Progenitor cell of endocrine pancreas (in vitro differentiated cells): ENCODE data around the gene VIPR1. TPM values are rescaled to one million over a fixed set of nuclear protein-coding genes. Genes with fewer than 3 reads are reported as not detected.

ENCODE experiments used
- DNase-seq: peaks from one replicate; pipeline ENCODE4 v3.0.0; 2021; ENCODE audit warnings: low spot score; ENCODE audit not compliant: unreplicated experiment
- H3K27ac Mint-ChIP-seq: 2 replicates; pipeline ENCODE4 v1.8.0; 2021; ENCODE audit warnings: mild to moderate bottlenecking, moderate library complexity, mixed read lengths
- H3K27me3 Mint-ChIP-seq: 2 replicates; pipeline ENCODE4 v1.8.0; 2021; ENCODE audit warnings: mixed read lengths
- H3K36me3 Mint-ChIP-seq: 2 replicates; pipeline ENCODE4 v1.8.0; 2022; ENCODE audit warnings: mixed read lengths; ENCODE audit not compliant: insufficient read depth
- H3K4me1 Mint-ChIP-seq: 2 replicates; pipeline ENCODE4 v1.8.0; 2021; ENCODE audit warnings: low read depth, mixed read lengths
- H3K4me3 Mint-ChIP-seq: 2 replicates; pipeline ENCODE4 v1.8.0; 2021; ENCODE audit warnings: low read depth, mild to moderate bottlenecking, moderate library complexity, mixed read lengths
- H3K9me3 Mint-ChIP-seq: 2 replicates; pipeline ENCODE4 v1.8.0; 2021; ENCODE audit warnings: low read depth, mixed read lengths
- total RNA-seq: library from RNA; stranded (reverse); gene quantifications from 2 replicates; pipeline ENCODE4 v1.2.1, GENCODE V29; 2021
- TF ChIP-seq, protein P1 (sequence below): fragments of 200-600 bp; sonication (generic); IDR thresholded peaks from one replicate; pipeline ENCODE4 v1.5.0; 2021; ENCODE audit warnings: antibody characterized with exemption, mild to moderate bottlenecking; ENCODE audit not compliant: unreplicated experiment

Gene VIPR1
- total RNA-seq, 1 donor from 2014 or later = 6.8 TPM

DNA sequence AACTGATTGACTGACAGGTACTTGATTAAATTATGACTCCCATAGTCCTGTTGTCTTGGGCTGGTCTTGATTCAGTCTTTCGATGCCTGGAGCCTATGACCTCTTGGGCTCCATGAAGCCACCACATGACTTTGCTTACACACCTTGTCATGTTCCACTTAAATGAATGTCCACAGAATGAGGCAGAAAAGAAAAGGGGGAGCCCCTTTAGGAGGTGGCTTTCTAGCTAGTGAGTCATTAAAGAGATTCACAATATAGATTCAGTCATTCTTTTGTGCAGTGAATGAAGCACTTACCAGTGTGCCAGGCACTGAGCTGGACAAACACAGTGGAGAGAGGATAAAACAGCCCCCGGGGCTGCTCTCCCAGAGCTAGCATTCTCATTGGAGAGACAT is 17.1 kb downstream of the VIPR1 start:
- DNase-seq = no peak
- H3K4me1 Mint-ChIP-seq = peaks cover 5% of the 10 kb centered on the region
- no peaks in the 10 kb centered on the region for H3K36me3 Mint-ChIP-seq
- TF ChIP-seq, protein P1, sequence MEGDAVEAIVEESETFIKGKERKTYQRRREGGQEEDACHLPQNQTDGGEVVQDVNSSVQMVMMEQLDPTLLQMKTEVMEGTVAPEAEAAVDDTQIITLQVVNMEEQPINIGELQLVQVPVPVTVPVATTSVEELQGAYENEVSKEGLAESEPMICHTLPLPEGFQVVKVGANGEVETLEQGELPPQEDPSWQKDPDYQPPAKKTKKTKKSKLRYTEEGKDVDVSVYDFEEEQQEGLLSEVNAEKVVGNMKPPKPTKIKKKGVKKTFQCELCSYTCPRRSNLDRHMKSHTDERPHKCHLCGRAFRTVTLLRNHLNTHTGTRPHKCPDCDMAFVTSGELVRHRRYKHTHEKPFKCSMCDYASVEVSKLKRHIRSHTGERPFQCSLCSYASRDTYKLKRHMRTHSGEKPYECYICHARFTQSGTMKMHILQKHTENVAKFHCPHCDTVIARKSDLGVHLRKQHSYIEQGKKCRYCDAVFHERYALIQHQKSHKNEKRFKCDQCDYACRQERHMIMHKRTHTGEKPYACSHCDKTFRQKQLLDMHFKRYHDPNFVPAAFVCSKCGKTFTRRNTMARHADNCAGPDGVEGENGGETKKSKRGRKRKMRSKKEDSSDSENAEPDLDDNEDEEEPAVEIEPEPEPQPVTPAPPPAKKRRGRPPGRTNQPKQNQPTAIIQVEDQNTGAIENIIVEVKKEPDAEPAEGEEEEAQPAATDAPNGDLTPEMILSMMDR = no peak
- no peak overlapping the region for H3K27ac Mint-ChIP-seq
- H3K4me3 Mint-ChIP-seq = no peak overlapping the region
- H3K9me3 Mint-ChIP-seq = no peaks in the 10 kb centered on the region
- peaks cover 11% of the 10 kb centered on the region for H3K27me3 Mint-ChIP-seq

DNA sequence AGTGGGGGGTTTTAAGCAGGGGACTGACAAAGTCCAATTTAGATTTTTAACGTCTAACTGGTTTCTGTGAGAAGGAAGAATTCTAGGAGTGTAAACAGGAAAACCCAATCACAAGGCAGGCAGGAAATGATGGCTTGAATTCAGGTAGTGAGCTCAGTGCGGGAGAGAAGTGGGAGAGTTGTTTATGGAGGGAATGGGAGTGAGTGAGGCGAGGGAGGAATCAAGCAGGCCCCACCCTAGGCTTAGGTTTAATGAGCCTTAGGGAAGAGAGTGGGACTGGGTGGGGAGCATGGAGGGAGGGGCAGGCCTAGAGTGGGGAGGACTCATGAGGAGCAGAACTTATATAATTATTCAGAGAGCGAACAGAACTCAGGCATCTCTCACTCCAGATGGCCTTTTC is 17.9 kb downstream of the VIPR1 start:
- no peaks in the 10 kb centered on the region for H3K36me3 Mint-ChIP-seq
- no peak for DNase-seq
- no peak overlapping the region for H3K27ac Mint-ChIP-seq
- no peak overlapping the region for H3K4me3 Mint-ChIP-seq
- peaks cover 11% of the 10 kb centered on the region for H3K27me3 Mint-ChIP-seq
- TF ChIP-seq, protein P1 = no peak
- H3K4me1 Mint-ChIP-seq = peaks cover 5% of the 10 kb centered on the region
- no peaks in the 10 kb centered on the region for H3K9me3 Mint-ChIP-seq

DNA sequence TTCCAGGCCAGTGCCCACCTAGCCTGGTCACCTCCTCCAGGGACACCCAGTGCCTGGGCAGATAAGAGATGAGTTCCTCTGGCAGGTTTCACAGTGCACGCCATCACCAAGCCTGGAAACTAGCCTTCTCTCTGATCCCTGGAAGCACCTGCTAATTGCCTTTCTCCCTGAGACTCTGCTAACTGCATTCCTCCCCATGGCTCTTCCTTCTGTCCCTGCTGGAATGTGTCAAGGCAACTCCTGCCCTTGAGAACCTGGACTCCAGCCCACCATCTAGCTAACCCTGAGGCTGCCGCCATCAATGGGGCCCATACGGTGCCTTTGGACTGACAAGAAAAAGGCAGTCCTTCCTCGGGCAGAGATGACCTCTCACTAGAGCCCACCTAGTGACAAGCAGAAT is 18.5 kb downstream of the VIPR1 start:
- peaks cover 5% of the 10 kb centered on the region for H3K4me1 Mint-ChIP-seq
- TF ChIP-seq, protein P1 = no peak
- H3K36me3 Mint-ChIP-seq = no peaks in the 10 kb centered on the region
- no peak for DNase-seq
- peaks cover 11% of the 10 kb centered on the region for H3K27me3 Mint-ChIP-seq
- H3K27ac Mint-ChIP-seq = no peak overlapping the region
- no peaks in the 10 kb centered on the region for H3K9me3 Mint-ChIP-seq
- H3K4me3 Mint-ChIP-seq = no peak overlapping the region

DNA sequence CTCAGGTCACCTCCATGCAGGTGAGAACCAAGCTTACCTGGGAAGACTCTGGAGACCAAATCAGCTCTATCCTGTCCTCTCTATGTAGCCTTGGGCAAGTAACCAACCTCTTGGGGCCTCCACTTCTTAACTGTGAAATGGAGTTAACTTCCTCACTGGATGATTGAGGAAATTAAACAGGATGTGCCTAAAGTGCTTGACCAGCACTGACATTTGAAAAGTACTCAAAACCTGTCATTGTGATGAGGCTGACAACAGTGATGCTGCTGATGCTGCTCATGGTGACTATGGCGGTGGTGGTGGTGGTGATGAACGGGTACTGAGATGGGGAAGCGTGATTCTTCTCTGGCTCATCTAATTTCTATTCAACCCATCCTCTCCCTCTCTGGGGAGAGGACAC is 22.3 kb downstream of the VIPR1 start:
- no peak for DNase-seq

DNA sequence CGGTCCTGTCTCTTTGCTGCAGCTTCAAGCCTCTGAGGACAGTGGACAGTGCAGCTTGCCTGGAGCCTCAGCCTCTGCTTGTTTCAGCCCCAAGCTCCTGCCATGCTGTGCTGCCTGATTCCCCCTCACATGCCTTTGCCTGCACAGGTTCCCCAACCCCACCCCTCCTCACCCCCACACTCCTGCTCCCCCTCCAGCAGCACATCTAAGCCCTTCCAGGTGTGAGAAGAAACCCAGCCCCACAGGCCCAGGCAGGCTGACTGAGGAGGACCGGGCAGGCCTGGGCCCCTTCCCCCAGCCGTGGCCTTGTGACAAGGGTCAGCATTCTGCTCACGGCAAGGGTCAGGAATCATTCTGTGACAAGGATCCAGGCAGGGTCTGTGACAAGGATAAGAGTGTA is 22.8 kb downstream of the VIPR1 start:
- H3K4me3 Mint-ChIP-seq = no peak overlapping the region
- no peak overlapping the region for H3K27ac Mint-ChIP-seq
- TF ChIP-seq, protein P1 = no peak
- no peaks in the 10 kb centered on the region for H3K4me1 Mint-ChIP-seq
- no peak for DNase-seq
- no peaks in the 10 kb centered on the region for H3K9me3 Mint-ChIP-seq
- no peaks in the 10 kb centered on the region for H3K36me3 Mint-ChIP-seq
- peaks cover 7% of the 10 kb centered on the region for H3K27me3 Mint-ChIP-seq

More for the DNA sequence above, 22.3 kb downstream of the VIPR1 start:
- TF ChIP-seq, protein P1 = no peak
- Mint-ChIP-seq H3K9me3 (no peaks in the 10 kb centered on the region), H3K4me1 (peaks cover 2% of the 10 kb centered on the region), H3K36me3 (no peaks in the 10 kb centered on the region), H3K27me3 (peaks cover 9% of the 10 kb centered on the region), H3K27ac (no peak overlapping the region), H3K4me3 (no peak overlapping the region)
